Measurements from ENCODE around the gene SERPINC1. TPM values are rescaled to one million over a fixed set of nuclear protein-coding genes. Genes with fewer than 3 reads are reported as not detected.
A peak's percentile ranks its signal among the peaks of the same experiment; 100 is the strongest.
"Not testable (repeated sequence)": the region's sequence is repeated elsewhere in the genome, so short reads cannot be mapped to it uniquely, and the experiment has no call there.

The SERPINC1 gene
- total RNA-seq, 1 experiment from 2014 or later: 0.26 TPM

- Histone ChIP-seq H3K27ac (ENCODE audit: low read length) (no peak overlapping the region), H2AFZ (ENCODE audit: low read length) (no peak overlapping the region), H3K27me3 (ENCODE audit: low read length) (no peaks in the 10 kb centered on the region), H4K20me1 (ENCODE audit: insufficient read depth, low read depth, low read length) (peaks cover 41% of the 10 kb centered on the region), H3K79me2 (ENCODE audit: low read length) (peaks cover 22% of the 10 kb centered on the region), H3K4me2 (ENCODE audit: low read depth, low read length, poor library complexity, severe bottlenecking) (peak overlapping the region; percentile 96), H3K9me2 (replicated peaks; ENCODE audit: insufficient read depth, low read length) (no peaks in the 10 kb centered on the region), H3K4me3 (ENCODE audit: low read length) (no peak overlapping the region), H3K9me3 (ENCODE audit: low read length) (no peaks in the 10 kb centered on the region), H3K9ac (ENCODE audit: low read length) (no peak overlapping the region), H3K4me1 (ENCODE audit: low read length) (peaks cover 27% of the 10 kb centered on the region), H3K36me3 (ENCODE audit: insufficient read depth, low read length) (peaks cover 50% of the 10 kb centered on the region)
- no peak for DNase-seq
Measured at GRCh38 chr1:173864179-173864867, 52.8 kb downstream of the SERPINC1 start.

- Histone ChIP-seq H2AFZ (ENCODE audit: low read length) (no peak overlapping the region), H4K20me1 (ENCODE audit: insufficient read depth, low read depth, low read length) (peaks cover 41% of the 10 kb centered on the region), H3K27ac (ENCODE audit: low read length) (no peak overlapping the region), H3K4me1 (ENCODE audit: low read length) (peaks cover 23% of the 10 kb centered on the region), H3K9me3 (ENCODE audit: low read length) (no peaks in the 10 kb centered on the region), H3K4me2 (ENCODE audit: low read depth, low read length, poor library complexity, severe bottlenecking) (no peak overlapping the region), H3K36me3 (ENCODE audit: insufficient read depth, low read length) (peaks cover 50% of the 10 kb centered on the region), H3K9ac (ENCODE audit: low read length) (no peak overlapping the region), H3K4me3 (ENCODE audit: low read length) (no peak overlapping the region), H3K9me2 (replicated peaks; ENCODE audit: insufficient read depth, low read length) (no peaks in the 10 kb centered on the region), H3K79me2 (ENCODE audit: low read length) (peaks cover 20% of the 10 kb centered on the region), H3K27me3 (ENCODE audit: low read length) (no peaks in the 10 kb centered on the region)
- DNase-seq: peak; percentile 65
Measured at GRCh38 chr1:173863224-173864161, 53.6 kb downstream of the SERPINC1 start.

GRCh38 chr1:173862769-173863223 is 54.3 kb downstream of the SERPINC1 start:
- Histone ChIP-seq H3K4me2 (ENCODE audit: low read depth, low read length, poor library complexity, severe bottlenecking) (no peak overlapping the region), H3K9me3 (ENCODE audit: low read length) (no peaks in the 10 kb centered on the region), H3K9ac (ENCODE audit: low read length) (no peak overlapping the region), H3K27ac (ENCODE audit: low read length) (no peak overlapping the region), H3K4me1 (ENCODE audit: low read length) (peaks cover 23% of the 10 kb centered on the region), H2AFZ (ENCODE audit: low read length) (no peak overlapping the region), H3K9me2 (replicated peaks; ENCODE audit: insufficient read depth, low read length) (no peaks in the 10 kb centered on the region), H3K27me3 (ENCODE audit: low read length) (no peaks in the 10 kb centered on the region), H3K4me3 (ENCODE audit: low read length) (no peak overlapping the region), H3K36me3 (ENCODE audit: insufficient read depth, low read length) (peaks cover 50% of the 10 kb centered on the region), H3K79me2 (ENCODE audit: low read length) (peaks cover 20% of the 10 kb centered on the region), H4K20me1 (ENCODE audit: insufficient read depth, low read depth, low read length) (peaks cover 41% of the 10 kb centered on the region)
- peak; percentile 65 for DNase-seq

GRCh38 chr1:173862146-173862768 is 54.9 kb downstream of the SERPINC1 start:
- H2AFZ ChIP-seq (ENCODE audit: low read length); H3K27me3 ChIP-seq (ENCODE audit: low read length); H3K4me3 ChIP-seq (ENCODE audit: low read length); H3K9ac ChIP-seq (ENCODE audit: low read length); H3K27ac ChIP-seq (ENCODE audit: low read length); H3K9me2 ChIP-seq (replicated peaks; ENCODE audit: insufficient read depth, low read length); H3K4me2 ChIP-seq (ENCODE audit: low read depth, low read length, poor library complexity, severe bottlenecking); H3K9me3 ChIP-seq (ENCODE audit: low read length): not testable (repeated sequence)
- H4K20me1 ChIP-seq (ENCODE audit: insufficient read depth, low read depth, low read length): peaks cover 37% of the 10 kb centered on the region
- peaks cover 23% of the 10 kb centered on the region for H3K4me1 ChIP-seq (ENCODE audit: low read length)
- peak; percentile 74 for DNase-seq
- H3K79me2 ChIP-seq (ENCODE audit: low read length): peaks cover 15% of the 10 kb centered on the region
- peaks cover 46% of the 10 kb centered on the region for H3K36me3 ChIP-seq (ENCODE audit: insufficient read depth, low read length)

GRCh38 chr1:173861731-173862145 is 55.4 kb downstream of the SERPINC1 start:
- Histone ChIP-seq H3K27ac (ENCODE audit: low read length) (no peak overlapping the region), H3K9me2 (replicated peaks; ENCODE audit: insufficient read depth, low read length) (no peaks in the 10 kb centered on the region), H3K4me1 (ENCODE audit: low read length) (peaks cover 20% of the 10 kb centered on the region), H4K20me1 (ENCODE audit: insufficient read depth, low read depth, low read length) (peaks cover 32% of the 10 kb centered on the region), H3K36me3 (ENCODE audit: insufficient read depth, low read length) (peaks cover 40% of the 10 kb centered on the region), H3K27me3 (ENCODE audit: low read length) (no peaks in the 10 kb centered on the region), H3K4me2 (ENCODE audit: low read depth, low read length, poor library complexity, severe bottlenecking) (no peak overlapping the region), H3K9me3 (ENCODE audit: low read length) (no peaks in the 10 kb centered on the region), H3K4me3 (ENCODE audit: low read length) (no peak overlapping the region), H3K79me2 (ENCODE audit: low read length) (peaks cover 9% of the 10 kb centered on the region), H2AFZ (ENCODE audit: low read length) (no peak overlapping the region), H3K9ac (ENCODE audit: low read length) (no peak overlapping the region)
- peak; percentile 83 for DNase-seq

- Histone ChIP-seq H3K4me3 (ENCODE audit: low read length) (no peak overlapping the region), H4K20me1 (ENCODE audit: insufficient read depth, low read depth, low read length) (peaks cover 17% of the 10 kb centered on the region; the same call in 1 of the 2 replicates), H3K9me3 (ENCODE audit: low read length) (no peaks in the 10 kb centered on the region), H3K27ac (ENCODE audit: low read length) (no peak overlapping the region), H3K4me2 (ENCODE audit: low read depth, low read length, poor library complexity, severe bottlenecking) (no peak overlapping the region), H3K36me3 (ENCODE audit: insufficient read depth, low read length) (peaks cover 26% of the 10 kb centered on the region), H3K9ac (ENCODE audit: low read length) (no peak overlapping the region), H3K27me3 (ENCODE audit: low read length) (no peaks in the 10 kb centered on the region), H2AFZ (ENCODE audit: low read length) (no peak overlapping the region), H3K79me2 (ENCODE audit: low read length) (no peaks in the 10 kb centered on the region), H3K4me1 (ENCODE audit: low read length) (peaks cover 3% of the 10 kb centered on the region; the same call in 1 of the 2 replicates), H3K9me2 (replicated peaks; ENCODE audit: insufficient read depth, low read length) (no peaks in the 10 kb centered on the region)
- DNase-seq: peak; percentile 49
Measured at GRCh38 chr1:173860065-173860464, 57.1 kb downstream of the SERPINC1 start.

GRCh38 chr1:173859547-173859946 is 57.6 kb downstream of the SERPINC1 start:
- not testable (repeated sequence) for DNase-seq; H3K4me2 ChIP-seq (ENCODE audit: low read depth, low read length, poor library complexity, severe bottlenecking); H2AFZ ChIP-seq (ENCODE audit: low read length); H3K27ac ChIP-seq (ENCODE audit: low read length); H3K4me3 ChIP-seq (ENCODE audit: low read length); H3K27me3 ChIP-seq (ENCODE audit: low read length); H3K79me2 ChIP-seq (ENCODE audit: low read length); H3K9ac ChIP-seq (ENCODE audit: low read length); H3K9me3 ChIP-seq (ENCODE audit: low read length); H3K9me2 ChIP-seq (replicated peaks; ENCODE audit: insufficient read depth, low read length); H3K4me1 ChIP-seq (ENCODE audit: low read length)
- Histone ChIP-seq H4K20me1 (ENCODE audit: insufficient read depth, low read depth, low read length) (peaks cover 12% of the 10 kb centered on the region; the same call in 1 of the 2 replicates), H3K36me3 (ENCODE audit: insufficient read depth, low read length) (peaks cover 21% of the 10 kb centered on the region)

Measured in Karpas-422 (cell line).